Activated naive CD4-positive, alpha-beta T cell treated with anti-CD3 and anti-CD28 coated beads, Interleukin-2, amount 10 ng/mL, durations not matched to agents 7 days and 5 days (primary cell): ENCODE results near the gene RBMS3.

Experiments
- CTCF ChIA-PET: fragments of 350-600 bp; sonication (Branson Sonifier 250); formaldehyde crosslinking; loops from one replicate; lab custom pipeline; 2021; ENCODE audit warnings: antibody characterized with exemption; lab: Charles Lee
- DNase-seq: peaks from one replicate; pipeline ENCODE4 v3.0.0-alpha.2; 2020
- H3K27ac Mint-ChIP-seq: one replicate; pipeline ENCODE4 v1.8.0; 2021; ENCODE audit warnings: mild to moderate bottlenecking, moderate library complexity, mixed read lengths
- H3K27me3 Mint-ChIP-seq: one replicate; pipeline ENCODE4 v1.8.0; 2021; ENCODE audit warnings: mild to moderate bottlenecking, mixed read lengths
- H3K36me3 Mint-ChIP-seq: one replicate; pipeline ENCODE4 v1.8.0; 2021; ENCODE audit warnings: mixed read lengths
- H3K4me1 Mint-ChIP-seq: one replicate; pipeline ENCODE4 v1.8.0; 2021; ENCODE audit warnings: mixed read lengths
- H3K4me3 Mint-ChIP-seq: one replicate; pipeline ENCODE4 v1.8.0; 2021; ENCODE audit warnings: mild to moderate bottlenecking, moderate library complexity, mixed read lengths
- H3K9me3 Mint-ChIP-seq: one replicate; pipeline ENCODE4 v1.8.0; 2021; ENCODE audit warnings: mixed read lengths

RBMS3 gene

GRCh38 chr3:29606416-29606815, 325.5 kb downstream of the RBMS3 start:
- Mint-ChIP-seq H3K4me1 (no peaks in the 10 kb centered on the region), H3K36me3 (no peaks in the 10 kb centered on the region), H3K27ac (no peak overlapping the region), H3K27me3 (no peaks in the 10 kb centered on the region), H3K4me3 (no peak overlapping the region), H3K9me3 (no peaks in the 10 kb centered on the region)
- no peak for DNase-seq
- CTCF ChIA-PET, result no interaction called here

GRCh38 chr3:29608414-29609327, 327.8 kb downstream of the RBMS3 start:
- CTCF ChIA-PET, result interaction anchor here (1.3 kb wide), 1 partner anchor 941 kb away, joined by 3 read pairs; no protein-coding TSS in a partner anchor
- Mint-ChIP-seq H3K4me3 (no peak overlapping the region), H3K9me3 (no peaks in the 10 kb centered on the region), H3K27me3 (no peaks in the 10 kb centered on the region), H3K4me1 (no peaks in the 10 kb centered on the region), H3K27ac (no peak overlapping the region), H3K36me3 (no peaks in the 10 kb centered on the region)
- no peak for DNase-seq

GRCh38 chr3:29609328-29609811, 328.5 kb downstream of the RBMS3 start:
- Mint-ChIP-seq H3K9me3 (no peaks in the 10 kb centered on the region), H3K36me3 (no peaks in the 10 kb centered on the region), H3K4me3 (no peak overlapping the region), H3K27ac (no peak overlapping the region), H3K27me3 (no peaks in the 10 kb centered on the region), H3K4me1 (no peaks in the 10 kb centered on the region)
- CTCF ChIA-PET, result no interaction called here
- no peak for DNase-seq

- Mint-ChIP-seq H3K27me3 (no peaks in the 10 kb centered on the region), H3K9me3 (no peaks in the 10 kb centered on the region), H3K4me1 (no peaks in the 10 kb centered on the region), H3K27ac (no peak overlapping the region), H3K4me3 (no peak overlapping the region), H3K36me3 (no peaks in the 10 kb centered on the region)
- CTCF ChIA-PET, result no interaction called here
- DNase-seq, result no peak
Observed at GRCh38 chr3:29610781-29611180, 329.9 kb downstream of the RBMS3 start.

- Mint-ChIP-seq H3K36me3 (no peaks in the 10 kb centered on the region), H3K27ac (no peak overlapping the region), H3K9me3 (no peaks in the 10 kb centered on the region), H3K4me1 (no peaks in the 10 kb centered on the region), H3K27me3 (no peaks in the 10 kb centered on the region), H3K4me3 (no peak overlapping the region)
- CTCF ChIA-PET, result no interaction called here
- no peak for DNase-seq
Observed at GRCh38 chr3:29611252-29611651, 330.4 kb downstream of the RBMS3 start.

DNA sequence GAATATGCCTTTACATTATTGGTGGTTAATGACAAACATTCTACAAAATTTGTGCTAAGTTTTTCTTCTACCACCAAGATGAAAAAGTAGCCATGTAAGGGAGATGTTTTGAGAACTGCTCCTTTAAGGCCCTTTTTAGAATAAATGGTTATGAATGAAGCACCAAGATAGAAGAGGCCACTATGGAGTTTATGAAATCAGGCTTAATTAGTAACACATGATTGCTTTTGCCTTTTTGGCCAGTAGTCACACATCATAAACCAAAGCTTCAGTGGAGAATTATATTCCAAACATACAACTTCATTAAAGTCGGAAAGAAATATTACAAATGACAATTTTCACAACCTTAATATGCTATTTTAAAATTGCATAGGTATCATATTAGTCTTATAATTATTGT, 331.7 kb downstream of the RBMS3 start:
- H3K27ac Mint-ChIP-seq, result no peak overlapping the region
- no peak for DNase-seq
- H3K4me1 Mint-ChIP-seq, result no peaks in the 10 kb centered on the region
- no peaks in the 10 kb centered on the region for H3K27me3 Mint-ChIP-seq
- no peak overlapping the region for H3K4me3 Mint-ChIP-seq
- H3K36me3 Mint-ChIP-seq, result no peaks in the 10 kb centered on the region
- CTCF ChIA-PET, result no interaction called here
- no peaks in the 10 kb centered on the region for H3K9me3 Mint-ChIP-seq

DNA sequence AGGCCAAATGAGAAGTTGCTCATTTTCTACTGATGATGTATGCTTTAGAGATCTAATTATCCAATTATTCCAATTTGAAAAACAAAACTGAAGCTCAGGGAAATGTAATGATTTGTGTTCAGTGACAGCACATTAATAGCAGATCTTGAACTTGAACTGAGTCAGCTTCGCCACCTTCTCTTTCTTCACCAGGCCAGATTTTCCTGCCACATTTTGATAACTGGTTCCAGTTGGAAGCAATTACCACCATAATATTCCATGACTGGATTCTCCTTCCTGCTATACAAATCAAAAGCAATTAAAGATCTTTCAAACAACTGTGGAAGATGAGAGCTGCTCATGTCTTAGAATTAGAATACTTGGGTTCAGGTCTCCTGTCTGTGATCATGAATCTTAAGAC, 334.1 kb downstream of the RBMS3 start:
- no peak overlapping the region for H3K4me3 Mint-ChIP-seq
- H3K27me3 Mint-ChIP-seq, result no peaks in the 10 kb centered on the region
- CTCF ChIA-PET, result no interaction called here
- no peaks in the 10 kb centered on the region for H3K9me3 Mint-ChIP-seq
- H3K27ac Mint-ChIP-seq, result no peak overlapping the region
- DNase-seq, result no peak
- H3K4me1 Mint-ChIP-seq, result no peaks in the 10 kb centered on the region
- H3K36me3 Mint-ChIP-seq, result no peaks in the 10 kb centered on the region

GRCh38 chr3:29618395-29619282, 337.8 kb downstream of the RBMS3 start:
- Mint-ChIP-seq H3K9me3 (no peaks in the 10 kb centered on the region), H3K27ac (no peak overlapping the region), H3K4me1 (no peaks in the 10 kb centered on the region), H3K27me3 (no peaks in the 10 kb centered on the region), H3K36me3 (no peaks in the 10 kb centered on the region), H3K4me3 (no peak overlapping the region)
- DNase-seq, result no peak
- CTCF ChIA-PET, result no interaction called here

- H3K27ac Mint-ChIP-seq, result no peak overlapping the region
- CTCF ChIA-PET, result no interaction called here
- H3K27me3 Mint-ChIP-seq, result no peaks in the 10 kb centered on the region
- no peak for DNase-seq
- no peaks in the 10 kb centered on the region for H3K9me3 Mint-ChIP-seq
- no peak overlapping the region for H3K4me3 Mint-ChIP-seq
- H3K4me1 Mint-ChIP-seq, result no peaks in the 10 kb centered on the region
- no peaks in the 10 kb centered on the region for H3K36me3 Mint-ChIP-seq
Observed at GRCh38 chr3:29619676-29620075, 338.8 kb downstream of the RBMS3 start.

GRCh38 chr3:29627136-29628117, 346.6 kb downstream of the RBMS3 start:
- H3K36me3 Mint-ChIP-seq, result no peaks in the 10 kb centered on the region
- no peaks in the 10 kb centered on the region for H3K9me3 Mint-ChIP-seq
- H3K4me3 Mint-ChIP-seq, result no peak overlapping the region
- CTCF ChIA-PET, result no interaction called here
- no peaks in the 10 kb centered on the region for H3K27me3 Mint-ChIP-seq
- H3K4me1 Mint-ChIP-seq, result no peaks in the 10 kb centered on the region
- H3K27ac Mint-ChIP-seq, result no peak overlapping the region
- no peak for DNase-seq

- no peak for DNase-seq
- Mint-ChIP-seq H3K9me3 (no peaks in the 10 kb centered on the region), H3K4me1 (no peaks in the 10 kb centered on the region), H3K36me3 (no peaks in the 10 kb centered on the region), H3K4me3 (no peak overlapping the region), H3K27me3 (no peaks in the 10 kb centered on the region), H3K27ac (no peak overlapping the region)
- CTCF ChIA-PET, result no interaction called here
Observed at GRCh38 chr3:29628795-29629194, 347.9 kb downstream of the RBMS3 start.

- DNase-seq, result no peak
Observed at GRCh38 chr3:29635888-29636287, 355.0 kb downstream of the RBMS3 start.

GRCh38 chr3:29637068-29637467, 356.2 kb downstream of the RBMS3 start:
- Mint-ChIP-seq H3K27me3 (peaks cover 4% of the 10 kb centered on the region), H3K36me3 (no peaks in the 10 kb centered on the region), H3K9me3 (no peaks in the 10 kb centered on the region), H3K4me3 (no peak overlapping the region), H3K4me1 (no peaks in the 10 kb centered on the region), H3K27ac (no peak overlapping the region)
- no peak for DNase-seq
- CTCF ChIA-PET, result no interaction called here

More at GRCh38 chr3:29635888-29636287, 355.0 kb downstream of the RBMS3 start:
- no peak overlapping the region for H3K4me3 Mint-ChIP-seq
- no peak overlapping the region for H3K27ac Mint-ChIP-seq
- H3K9me3 Mint-ChIP-seq, result no peaks in the 10 kb centered on the region
- peaks cover 4% of the 10 kb centered on the region for H3K27me3 Mint-ChIP-seq
- H3K36me3 Mint-ChIP-seq, result no peaks in the 10 kb centered on the region
- no peaks in the 10 kb centered on the region for H3K4me1 Mint-ChIP-seq
- CTCF ChIA-PET, result no interaction called here
